Peyer's patch (tissue), 4 donors: Measurements from ENCODE around the gene DEGS1.

Source experiments
- CTCF ChIP-seq, 6 experiments: fragments of 450-650 bp in 4 of 6; fragments of 200-600 bp in 2 of 6; sonication (generic) in 1 of 6; IDR thresholded peaks; one replicate each; pipeline ENCODE4 v1.5.1; 2017 to 2019; ENCODE audit warnings: antibody characterized with exemption in 6 of 6, mild to moderate bottlenecking in 3 of 6, moderate library complexity in 1 of 6
- POLR2A ChIP-seq, 2 donors: fragments of 450-650 bp; IDR thresholded peaks; one replicate each; pipeline ENCODE4 v1.5.1; 2017; ENCODE audit warnings: antibody characterized with exemption in 2 of 2, mild to moderate bottlenecking in 2 of 2, moderate library complexity in 2 of 2

DNA sequence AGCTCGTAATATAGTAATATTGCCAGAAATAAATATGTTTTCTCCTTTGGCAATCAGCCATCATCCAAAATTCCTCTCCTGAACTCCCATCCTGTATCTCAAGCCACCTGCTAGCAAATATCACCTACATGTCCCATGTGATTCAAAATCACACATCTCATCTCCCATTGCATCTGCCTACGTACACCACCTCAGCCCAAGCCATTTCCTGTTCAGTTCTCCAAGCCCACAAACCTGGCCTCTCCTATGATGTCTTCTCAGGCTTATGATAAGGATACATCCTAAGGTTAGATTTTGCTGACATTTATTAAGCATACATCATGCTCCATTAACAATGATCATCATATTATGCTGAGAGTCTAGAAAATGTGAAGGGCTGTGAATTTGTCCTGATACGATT lies 31.9 kb upstream of the DEGS1 start:
- no peak for TF ChIP-seq CTCF (IDR thresholded peaks at IDR 0.05)
- no peak for TF ChIP-seq POLR2A (IDR thresholded peaks at IDR 0.05)
